Activated T-cell treated with anti-CD3 and anti-CD28 coated beads for 4 hours (primary cell): ENCODE results near the gene ANKRD33B.

ENCODE experiments used
- DNase-seq: peaks from one replicate; pipeline ENCODE4 v3.0.0-alpha.2; 2020

Gene ANKRD33B

GRCh38 chr5:10580531-10581423 lies 16.9 kb downstream of the ANKRD33B start:
- DNase-seq, result no peak

- no peak for DNase-seq
These were observed 17.5 kb downstream of the ANKRD33B start for GRCh38 chr5:10581424-10581748.

GRCh38 chr5:10581867-10582511 lies 18.1 kb downstream of the ANKRD33B start:
- DNase-seq, result no peak

DNA sequence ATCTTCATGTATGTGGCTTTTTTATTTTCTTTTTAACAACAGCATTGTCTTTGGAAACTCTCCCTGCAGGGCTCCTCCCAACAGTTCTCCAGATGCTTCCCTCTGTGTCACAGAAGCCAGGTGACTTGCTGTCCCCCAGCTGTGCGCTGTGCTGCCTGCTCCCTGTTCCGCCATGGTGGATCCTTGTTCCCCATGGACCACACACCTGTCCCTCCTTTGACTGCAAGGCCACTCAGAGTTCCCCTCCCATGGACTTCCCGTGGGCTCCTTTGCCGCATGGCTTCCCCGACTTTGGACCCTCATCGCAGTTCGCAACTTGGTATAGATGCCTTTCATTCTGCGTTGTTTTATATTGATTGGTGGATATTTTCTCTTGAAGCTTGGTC lies 18.6 kb downstream of the ANKRD33B start:
- DNase-seq, result no peak

DNA sequence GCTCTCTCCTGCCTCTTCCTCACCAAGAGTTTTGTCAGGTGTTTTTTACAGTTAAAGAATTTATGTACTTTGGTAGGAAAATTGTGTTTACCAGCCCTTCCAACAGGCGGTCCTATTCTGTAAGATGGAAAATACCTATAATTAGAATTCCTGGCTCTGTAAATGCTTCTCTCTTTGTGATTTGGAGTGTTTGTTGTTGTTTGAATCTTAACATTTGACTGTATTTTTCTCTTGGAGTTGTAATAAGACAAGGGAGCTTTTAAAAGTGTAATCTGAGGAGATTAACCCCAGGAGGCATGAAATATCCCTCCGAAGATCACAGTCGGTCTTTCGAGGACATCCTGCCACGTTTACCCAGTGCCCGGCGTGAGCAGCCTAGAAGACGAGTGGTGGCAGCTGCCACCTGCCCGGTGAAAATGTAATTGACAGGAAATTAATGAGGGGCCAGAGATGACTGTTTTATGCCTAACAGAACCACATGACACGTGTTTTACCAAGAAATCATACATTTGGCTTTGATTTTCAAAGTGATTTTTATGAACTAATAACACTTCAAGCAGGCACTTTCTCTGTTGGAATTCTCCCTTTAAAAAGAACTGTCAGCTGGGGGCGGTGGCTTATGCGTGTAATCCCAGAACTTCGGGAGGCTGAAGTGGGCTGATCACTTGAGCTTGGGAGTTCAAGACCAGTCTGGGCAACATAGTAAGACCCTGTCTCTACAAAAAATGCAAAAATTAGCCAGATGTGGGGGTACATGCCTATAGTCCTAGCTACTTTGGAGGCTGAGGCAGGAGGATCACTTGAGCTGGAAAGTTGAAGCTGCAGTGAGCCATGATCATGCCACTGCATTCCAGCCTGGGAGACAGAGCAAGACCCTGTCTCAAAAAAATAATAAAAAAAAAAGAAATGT lies 20.0 kb downstream of the ANKRD33B start:
- DNase-seq, result no peak

DNA sequence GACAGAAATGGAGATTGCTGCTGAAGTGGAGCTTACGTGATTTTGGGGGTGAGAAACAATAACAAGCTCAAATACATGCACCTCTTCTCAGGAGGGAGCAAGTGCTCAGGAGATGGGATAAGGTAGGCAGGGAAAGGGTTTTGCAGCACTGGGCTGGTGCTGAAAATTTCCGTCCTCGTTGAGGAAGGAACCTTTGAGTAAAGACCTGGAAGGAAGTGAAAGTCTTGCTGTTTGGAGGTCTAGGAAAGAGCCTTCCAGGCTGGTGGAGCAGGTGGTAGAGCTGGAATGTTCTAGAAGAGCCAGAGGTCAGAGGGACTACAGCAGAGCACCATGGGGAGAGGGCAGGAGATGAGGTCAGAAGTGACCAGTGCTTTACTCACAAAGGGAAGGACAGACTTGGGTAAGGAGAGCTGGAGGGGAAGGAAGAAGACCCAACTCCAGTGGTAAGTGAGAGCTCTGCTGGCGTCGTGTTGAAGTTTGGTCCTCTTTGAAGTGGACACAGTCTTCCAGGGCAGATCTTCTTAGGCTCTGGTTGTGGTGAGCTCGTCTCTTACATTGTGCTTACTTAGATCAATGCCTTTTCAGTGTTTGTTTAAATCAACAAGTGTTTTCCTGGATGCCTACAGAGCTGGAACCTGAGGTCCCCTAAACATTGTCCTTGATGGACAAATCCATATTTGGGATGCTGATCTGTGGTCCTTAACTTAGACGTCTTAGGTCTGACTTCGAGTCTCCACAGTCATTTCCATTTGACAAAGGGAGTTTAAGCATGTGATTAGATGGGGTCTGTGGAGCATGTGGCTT lies 21.0 kb downstream of the ANKRD33B start:
- DNase-seq, result no peak

DNA sequence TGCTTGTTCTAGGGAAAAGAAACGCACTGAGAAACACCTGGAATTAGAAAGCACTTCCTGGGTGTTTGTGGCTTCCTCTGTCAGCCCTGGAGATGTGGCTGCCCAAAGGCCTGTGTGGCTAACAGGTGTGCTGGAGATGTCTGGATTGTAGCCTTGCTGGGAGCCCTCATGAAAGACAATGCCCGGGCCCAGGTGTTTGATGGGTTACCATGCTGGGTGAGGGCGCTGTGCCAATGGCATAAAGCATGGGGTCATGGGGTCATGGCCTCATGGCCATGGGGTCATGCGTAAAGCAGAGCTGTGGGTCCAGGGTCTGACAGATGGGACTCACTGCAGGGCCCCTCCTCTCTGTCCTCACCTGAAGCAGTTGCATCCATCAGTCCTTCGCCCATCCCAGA lies 21.6 kb downstream of the ANKRD33B start:
- no peak for DNase-seq

DNA sequence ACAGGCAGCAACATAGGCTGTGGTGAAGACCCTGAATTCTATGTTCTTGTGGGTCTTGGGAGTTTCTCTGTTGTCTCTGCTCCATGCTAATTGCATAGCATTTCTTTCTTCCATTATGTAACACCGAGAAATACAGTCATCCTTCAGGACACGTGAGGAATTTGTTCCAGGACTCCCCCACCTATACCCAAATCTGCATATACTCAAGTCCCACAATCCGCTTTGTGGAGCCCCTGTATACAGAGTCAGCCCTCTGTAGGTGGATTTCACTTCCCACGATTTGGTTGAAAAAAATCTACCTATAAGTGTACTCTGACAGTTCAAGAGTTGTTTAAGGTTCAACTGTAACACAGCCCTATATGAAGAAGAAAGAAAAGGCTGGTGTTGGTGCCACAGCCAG lies 22.1 kb downstream of the ANKRD33B start:
- no peak for DNase-seq

DNA sequence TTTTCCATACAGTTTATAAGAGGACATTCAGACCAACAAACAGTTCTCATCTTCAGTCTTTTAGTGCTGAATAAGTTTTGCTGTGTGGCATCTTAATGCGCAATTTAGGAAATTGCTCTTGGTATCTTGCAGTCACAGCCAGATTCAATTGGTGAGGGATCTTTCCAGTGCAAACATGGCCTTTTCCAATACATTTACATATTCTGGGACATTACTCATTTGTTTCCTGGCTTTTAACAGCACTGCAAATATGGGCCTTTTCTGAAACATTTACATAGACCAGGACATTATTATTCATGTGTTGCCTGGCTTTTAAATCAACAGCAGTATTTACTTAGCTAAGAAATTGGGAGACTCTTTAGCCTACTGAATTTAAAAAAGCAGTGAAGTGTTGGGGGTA lies 22.7 kb downstream of the ANKRD33B start:
- no peak for DNase-seq

GRCh38 chr5:10588109-10588775 lies 24.4 kb downstream of the ANKRD33B start:
- DNase-seq, result no peak

DNA sequence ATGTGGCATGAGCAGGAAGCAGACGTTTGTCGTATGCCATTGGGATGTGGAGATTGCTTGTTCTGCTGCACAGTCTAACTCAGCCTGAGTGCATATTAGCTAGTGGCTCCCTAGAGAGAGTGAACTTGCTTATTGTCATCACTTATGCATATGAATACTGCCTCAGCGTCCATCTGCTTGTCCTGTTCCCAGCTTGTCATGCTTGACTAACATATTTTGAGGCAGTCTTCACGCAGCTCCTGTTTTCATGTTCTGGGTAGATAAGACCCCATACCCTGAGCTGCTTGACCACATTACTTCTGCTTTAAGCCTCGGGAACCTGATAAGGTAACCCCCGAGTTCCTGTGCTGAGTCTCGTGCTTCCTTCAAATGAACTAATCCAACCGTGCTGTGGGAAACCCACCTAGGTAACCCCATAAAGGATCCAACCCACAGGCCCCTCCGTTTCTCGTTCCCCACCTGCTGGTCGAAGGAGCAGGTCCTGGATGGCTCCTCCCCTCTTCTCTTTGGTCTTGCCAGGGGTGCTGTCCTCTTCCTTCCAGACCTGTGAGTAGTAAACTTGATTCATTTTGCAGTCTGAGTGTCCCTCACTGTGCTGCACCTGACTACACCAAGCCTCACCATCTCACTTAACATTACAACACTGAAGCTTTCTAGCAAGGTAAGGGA lies 25.0 kb downstream of the ANKRD33B start:
- DNase-seq, result no peak

GRCh38 chr5:10590226-10590999 lies 26.5 kb downstream of the ANKRD33B start:
- no peak for DNase-seq

DNA sequence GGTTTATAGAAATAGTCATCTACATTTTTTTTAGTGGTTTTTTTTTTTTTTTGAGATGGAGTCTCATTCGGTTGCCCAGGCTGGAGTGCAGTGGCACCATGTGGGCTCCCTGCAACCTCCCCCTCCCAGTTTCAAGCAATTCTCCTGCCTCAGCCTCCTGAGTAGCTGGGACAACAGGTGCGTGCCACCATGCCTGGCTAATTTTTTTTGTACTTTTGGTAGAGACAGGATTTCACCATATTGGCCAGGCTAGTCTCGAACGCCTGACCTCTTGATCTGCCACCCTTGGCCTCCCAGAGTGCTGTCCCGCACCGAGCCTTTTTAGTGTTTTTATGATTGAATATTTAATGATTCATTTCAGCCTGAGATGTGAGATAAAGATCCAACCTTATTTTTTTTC lies 27.3 kb downstream of the ANKRD33B start:
- DNase-seq, result no peak

GRCh38 chr5:10591966-10592365 lies 28.1 kb downstream of the ANKRD33B start:
- DNase-seq, result no peak

DNA sequence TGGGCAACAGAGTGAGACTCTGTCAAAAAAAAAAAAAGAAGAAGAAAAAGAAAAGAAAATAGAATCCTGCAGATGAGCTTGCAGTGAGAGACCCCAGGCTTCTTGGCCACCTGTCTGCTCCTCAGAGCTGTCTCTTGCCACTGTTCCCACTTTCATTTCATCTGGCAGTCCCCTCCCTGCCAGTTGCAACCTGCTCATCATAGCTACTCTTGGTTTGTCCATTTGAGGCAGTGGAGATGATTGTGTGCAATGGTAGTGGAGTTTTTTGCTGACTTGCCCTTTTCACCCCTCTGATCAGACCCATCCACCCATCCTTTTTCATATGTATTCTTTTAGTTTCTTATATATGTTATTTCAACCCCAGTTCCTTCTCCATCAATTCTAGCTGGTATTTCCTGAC lies 28.7 kb downstream of the ANKRD33B start:
- DNase-seq, result no peak

- DNase-seq, result no peak
These were observed 29.8 kb downstream of the ANKRD33B start for GRCh38 chr5:10593531-10594181.

DNA sequence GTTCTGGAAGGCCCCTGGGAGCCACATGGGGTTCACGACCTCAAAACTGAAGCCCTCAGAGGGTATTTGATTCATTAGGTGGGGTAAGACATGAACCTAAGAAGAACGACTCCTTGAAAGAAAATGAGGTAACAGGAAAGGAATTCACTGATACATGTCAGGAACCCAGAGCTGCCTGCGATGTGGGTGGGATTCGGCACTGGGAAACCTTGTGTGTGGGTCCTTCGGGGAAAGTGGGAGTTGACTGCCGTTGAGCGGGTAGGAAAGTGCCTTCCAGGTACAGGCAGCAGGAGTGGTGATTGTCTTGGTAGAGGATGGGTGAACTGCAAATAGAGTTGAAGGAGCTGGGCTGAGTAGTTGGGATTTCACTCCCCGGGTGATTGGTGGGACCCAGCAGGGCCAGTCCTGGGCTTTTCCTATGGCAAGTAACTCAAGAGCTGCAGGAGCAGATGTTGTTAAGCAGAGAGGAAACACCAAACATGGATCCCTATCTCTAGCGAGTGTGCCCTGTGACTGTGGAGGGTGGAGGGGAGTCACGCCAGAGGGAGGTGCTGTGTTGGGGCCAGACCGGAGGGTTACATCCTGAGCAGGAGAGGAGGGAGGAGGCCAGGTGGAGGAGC lies 30.8 kb downstream of the ANKRD33B start:
- no peak for DNase-seq

DNA sequence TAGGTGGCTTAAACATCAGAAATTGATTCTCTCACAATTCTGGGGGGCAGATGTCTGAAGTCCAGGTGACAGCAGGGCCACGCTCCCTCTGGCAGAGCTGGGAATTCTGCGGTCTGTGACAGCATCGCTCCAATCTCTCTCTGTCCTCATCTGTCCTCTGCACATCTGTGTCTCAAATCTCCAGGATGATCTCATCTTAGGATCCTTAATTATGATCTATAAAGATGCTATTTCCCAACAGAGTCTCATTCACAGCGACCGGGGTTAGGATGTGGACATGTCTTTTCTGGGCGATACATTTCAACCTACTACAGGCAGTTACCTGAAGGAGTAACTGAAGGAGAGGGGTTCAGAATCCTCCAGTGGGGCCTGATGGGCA lies 31.4 kb downstream of the ANKRD33B start:
- DNase-seq, result no peak

DNA sequence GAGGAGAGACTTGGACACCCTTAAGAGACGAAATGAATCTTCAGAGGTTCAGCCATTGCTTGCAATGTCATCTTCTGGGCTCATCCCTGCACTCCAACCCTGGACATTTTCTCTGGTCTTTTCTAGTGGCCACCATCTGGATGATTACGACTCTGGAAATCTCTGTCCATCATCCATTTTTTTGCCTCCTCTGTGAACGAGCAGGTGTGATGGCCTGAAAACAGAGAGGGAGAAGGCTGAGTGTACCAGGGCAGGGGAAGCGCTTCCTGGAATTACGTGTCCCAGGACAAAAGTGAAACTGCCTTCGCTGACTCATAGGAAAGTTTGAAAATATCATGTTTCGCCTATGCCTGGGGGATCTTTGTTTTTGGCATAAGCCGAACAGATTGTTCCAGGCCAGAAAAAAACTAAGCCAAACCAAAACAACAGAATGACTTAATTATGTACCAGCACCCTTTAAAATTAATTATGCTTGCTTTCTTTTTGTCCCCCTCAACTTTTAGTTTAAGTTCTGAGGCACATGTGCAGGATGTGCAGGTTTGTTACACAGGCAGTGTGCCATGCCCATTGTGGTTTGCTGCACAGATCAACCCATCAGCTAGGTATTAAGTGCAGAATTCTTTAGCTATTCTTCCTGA lies 31.9 kb downstream of the ANKRD33B start:
- DNase-seq, result peak; percentile 16
